ENCODE results near the gene DNM3. TPM values are rescaled to one million over a fixed set of nuclear protein-coding genes. Genes with fewer than 3 reads are reported as not detected.
A peak's percentile ranks its signal among the peaks of the same experiment; 100 is the strongest.

Gene DNM3
- total and polyA plus RNA-seq, 2 of the 8 experiments (the other 6 are each of a cell fraction or from before 2014, with no cell fraction given): 2.0 to 8.5 TPM

DNA sequence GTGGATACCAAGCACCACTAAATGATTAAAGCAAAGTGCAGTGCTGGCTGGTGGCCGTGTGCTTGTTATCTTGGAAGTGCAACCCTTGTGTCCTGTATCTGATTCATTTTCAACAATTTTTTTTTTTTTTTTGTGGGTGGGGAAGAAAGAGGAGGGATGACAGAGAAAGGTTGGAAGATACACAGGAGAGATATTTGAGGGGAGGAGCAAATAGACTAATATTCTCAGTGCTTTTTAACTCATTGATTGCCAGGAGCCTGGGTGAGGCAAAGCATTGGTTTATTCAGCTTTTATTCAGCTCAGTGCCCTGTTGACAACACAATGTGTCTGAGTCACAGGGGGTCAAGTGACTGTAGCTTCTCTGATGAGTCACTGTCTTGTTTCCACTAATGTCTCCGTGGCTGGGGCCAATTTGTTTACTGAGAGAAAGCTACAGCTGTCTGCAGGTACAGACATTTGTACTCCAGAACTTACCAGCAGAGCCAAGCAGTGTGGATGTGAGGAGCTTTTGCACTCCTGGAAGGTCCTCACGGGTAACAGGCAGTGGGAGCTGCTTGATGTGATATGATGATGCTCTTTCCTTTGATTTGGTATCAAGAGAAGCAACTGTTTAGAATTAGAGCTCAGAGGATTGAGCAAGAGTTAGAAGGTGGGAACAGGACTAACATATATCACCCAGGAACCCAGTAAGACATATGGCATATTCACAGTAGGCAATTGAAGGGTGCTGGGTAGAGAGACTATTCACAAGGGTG lies 23.6 kb upstream of the DNM3 start:
- Histone ChIP-seq H3K79me2 (ENCODE audit: control insufficient read depth in 1 of 2, insufficient read depth in 2 of 2, low read length in 2 of 2) (no peaks in the 10 kb centered on the region), H3K56ac (replicated peaks; ENCODE audit: insufficient read length, low read depth, low read length) (no peak overlapping the region), H2BK12ac (ENCODE audit: low read depth, low read length) (peak overlapping the region; percentile 84), H3K14ac (ENCODE audit: insufficient read length) (no peak overlapping the region), H4K8ac (ENCODE audit: extremely low read depth, insufficient read depth, low read length) (no peak overlapping the region), H2AK5ac (ENCODE audit: low read depth, low read length) (no peak overlapping the region), H2BK15ac (ENCODE audit: low read length) (no peak overlapping the region; the same call in 1 of the 2 replicates), H3K4me3 (ENCODE audit: extremely low read depth in 1 of 4, insufficient read depth in 2 of 4, low read depth in 3 of 4, low read length in 4 of 4) (peak overlapping the region in 1 of 4 experiments; percentile 13; a peak in 2 of 8 replicates), H3K79me1 (ENCODE audit: low read depth, low read length) (no peaks in the 10 kb centered on the region), H2AFZ (ENCODE audit: low read length) (peak overlapping the region; percentile 69), H3K9me3 (ENCODE audit: insufficient read depth in 2 of 2, low read depth in 1 of 2, low read length in 1 of 2) (no peaks in the 10 kb centered on the region), H3K27ac (ENCODE audit: low read depth, low read length) (no peak overlapping the region), H2BK120ac (replicated peaks; ENCODE audit: low read depth, low read length) (no peak overlapping the region), H4K91ac (replicated peaks; ENCODE audit: insufficient read length, low read length) (no peak overlapping the region), H2BK20ac (ENCODE audit: low read length) (0 out of 2 replicates have a peak overlapping the region, but pooled peaks have one; percentile 5), H3K18ac (ENCODE audit: extremely low read depth, low read length) (peak overlapping the region; percentile 38; the same call in 1 of the 2 replicates), H3K23me2 (ENCODE audit: low read depth, low read length) (no peaks in the 10 kb centered on the region; the same call in 1 of the 2 replicates), H2BK5ac (ENCODE audit: low read depth, low read length) (peak overlapping the region; percentile 48; the same call in 1 of the 2 replicates), H3K23ac (ENCODE audit: insufficient read length) (no peak overlapping the region), H3K4me2 (ENCODE audit: insufficient read depth in 1 of 2, low read depth in 2 of 2, low read length in 2 of 2) (peak overlapping the region in 1 of 2 experiments; percentile 50; a peak in 2 of 4 replicates), H3K4ac (replicated peaks; ENCODE audit: insufficient read length, low read depth, low read length) (no peak overlapping the region), H4K20me1 (replicated peaks in 1 of 2; ENCODE audit: control insufficient read depth in 1 of 2, insufficient read depth in 2 of 2, low read length in 2 of 2) (no peaks in the 10 kb centered on the region), H3K36me3 (ENCODE audit: control insufficient read depth in 2 of 4, insufficient read depth in 4 of 4, low read length in 3 of 4) (no peaks in the 10 kb centered on the region), H3K9ac (replicated peaks in 1 of 4; ENCODE audit: extremely low read depth in 1 of 4, low read depth in 3 of 4, low read length in 3 of 4) (no peak overlapping the region), H3K4me1 (replicated peaks in 1 of 4; ENCODE audit: control insufficient read depth in 3 of 4, insufficient read depth in 4 of 4, low read length in 3 of 4) (peaks cover 0 to 7% (median 2%) of the 10 kb centered on the region in 4 experiments; a peak in 2 of 7 replicates), H4K5ac (ENCODE audit: insufficient read length, low read depth, low read length) (no peak overlapping the region), H3K27me3 (replicated peaks in 1 of 4; ENCODE audit: control insufficient read depth in 3 of 4, extremely low read depth in 1 of 4, insufficient read depth in 3 of 4, low read length in 3 of 4) (no peaks in the 10 kb centered on the region)
- CTCF ChIA-PET (ENCODE audit: partially characterized antibody): interaction anchor here (0.5 to 8.7 kb wide), 12 partner anchors 12 to 184 kb away, joined by 3 to 92 read pairs (median 4); partner anchors contain the start of gene DNM3
- peak; percentile 82; the same call in 1 of the 2 replicates for TF ChIP-seq JUND (IDR thresholded peaks at IDR 0.05; ENCODE audit: low read length)
- TF ChIP-seq, protein P1, sequence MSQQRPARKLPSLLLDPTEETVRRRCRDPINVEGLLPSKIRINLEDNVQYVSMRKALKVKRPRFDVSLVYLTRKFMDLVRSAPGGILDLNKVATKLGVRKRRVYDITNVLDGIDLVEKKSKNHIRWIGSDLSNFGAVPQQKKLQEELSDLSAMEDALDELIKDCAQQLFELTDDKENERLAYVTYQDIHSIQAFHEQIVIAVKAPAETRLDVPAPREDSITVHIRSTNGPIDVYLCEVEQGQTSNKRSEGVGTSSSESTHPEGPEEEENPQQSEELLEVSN (IDR thresholded peaks at IDR 0.05): no peak
- DNase-seq (ENCODE audit: low read depth in 1 of 2, low spot score in 2 of 2) (no peak), FAIRE-seq (no peak)
- POLR2A ChIA-PET (ENCODE audit: partially characterized antibody): interaction anchor here (0.6 kb wide), 1 partner anchor 11 kb away, joined by 3 read pairs; no protein-coding TSS in a partner anchor
- WGBS, 2 experiments (ENCODE audit: extremely low coverage in 1 of 2, insufficient coverage in 1 of 2, insufficient read length in 1 of 2, insufficient replicate concordance in 2 of 2, low coverage in 1 of 2, low lambda C conversion rate in 2 of 2, missing lambda C conversion rate in 1 of 2): 37% methylated on average over 3 of the region's 3 CpGs; no CpG with 5 or more reads in 1 of the 2 experiments

All from H1 (cell line).